C4-2B (cell line): ENCODE results near the gene GLB1L3.

Experiments
- ZFX ChIP-seq: fragments of 450-650 bp; IDR thresholded peaks from 2 replicates; pipeline ENCODE4 v1.6.1; 2017
- TF ChIP-seq, protein P1 (sequence below): fragments of 450-650 bp; conservative IDR thresholded peaks from 2 replicates; pipeline ENCODE4 v1.5.1; 2017; ENCODE audit warnings: mild to moderate bottlenecking

DNA sequence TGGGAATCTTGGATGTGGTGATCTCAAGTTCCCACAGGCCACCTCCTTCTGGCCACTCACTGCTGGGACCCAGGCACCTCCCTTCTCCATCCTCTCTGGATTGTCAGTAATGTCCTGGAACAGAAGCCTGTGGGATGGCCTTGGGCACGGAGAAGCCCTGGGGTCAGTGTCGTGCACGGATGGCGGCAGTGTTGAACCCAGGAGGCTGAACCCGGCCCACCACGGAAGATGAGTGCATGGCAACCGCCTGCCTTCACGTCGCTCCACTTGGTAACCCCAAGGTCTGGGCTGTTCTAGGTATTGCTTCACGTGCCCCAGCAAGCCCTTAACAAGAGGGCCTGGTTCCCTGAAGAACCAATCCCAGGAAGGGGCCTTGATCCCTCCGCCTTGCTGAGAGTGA is 30.1 kb upstream of the GLB1L3 start:
- TF ChIP-seq, protein P1, sequence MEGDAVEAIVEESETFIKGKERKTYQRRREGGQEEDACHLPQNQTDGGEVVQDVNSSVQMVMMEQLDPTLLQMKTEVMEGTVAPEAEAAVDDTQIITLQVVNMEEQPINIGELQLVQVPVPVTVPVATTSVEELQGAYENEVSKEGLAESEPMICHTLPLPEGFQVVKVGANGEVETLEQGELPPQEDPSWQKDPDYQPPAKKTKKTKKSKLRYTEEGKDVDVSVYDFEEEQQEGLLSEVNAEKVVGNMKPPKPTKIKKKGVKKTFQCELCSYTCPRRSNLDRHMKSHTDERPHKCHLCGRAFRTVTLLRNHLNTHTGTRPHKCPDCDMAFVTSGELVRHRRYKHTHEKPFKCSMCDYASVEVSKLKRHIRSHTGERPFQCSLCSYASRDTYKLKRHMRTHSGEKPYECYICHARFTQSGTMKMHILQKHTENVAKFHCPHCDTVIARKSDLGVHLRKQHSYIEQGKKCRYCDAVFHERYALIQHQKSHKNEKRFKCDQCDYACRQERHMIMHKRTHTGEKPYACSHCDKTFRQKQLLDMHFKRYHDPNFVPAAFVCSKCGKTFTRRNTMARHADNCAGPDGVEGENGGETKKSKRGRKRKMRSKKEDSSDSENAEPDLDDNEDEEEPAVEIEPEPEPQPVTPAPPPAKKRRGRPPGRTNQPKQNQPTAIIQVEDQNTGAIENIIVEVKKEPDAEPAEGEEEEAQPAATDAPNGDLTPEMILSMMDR, result no peak
- TF ChIP-seq ZFX, result no peak
